Skeletal muscle cell (primary cell): ENCODE data around the gene PLCG2.

Experiments used
- DNase-seq: peaks from one replicate; pipeline ENCODE4 v3.0.0-alpha.2; 2010; ENCODE audit warnings: low read depth
- H3K4me3 ChIP-seq: 2 replicates; pipeline ENCODE4 v1.5.1; 2011; ENCODE audit warnings: low read depth, mild to moderate bottlenecking, control low read depth, low read length, moderate library complexity

Gene PLCG2

GRCh38 chr16:81891736-81892364, 112.8 kb downstream of the PLCG2 start:
- DNase-seq, result no peak
- no peak overlapping the region for H3K4me3 ChIP-seq

- no peak for DNase-seq
- no peak overlapping the region for H3K4me3 ChIP-seq
Measured at GRCh38 chr16:81894592-81894991, 115.5 kb downstream of the PLCG2 start.

GRCh38 chr16:81896902-81897301, 117.8 kb downstream of the PLCG2 start:
- no peak overlapping the region for H3K4me3 ChIP-seq
- no peak for DNase-seq

GRCh38 chr16:81899601-81900000, 120.5 kb downstream of the PLCG2 start:
- no peak overlapping the region for H3K4me3 ChIP-seq
- no peak for DNase-seq

GRCh38 chr16:81900014-81900413, 120.9 kb downstream of the PLCG2 start:
- H3K4me3 ChIP-seq, result no peak overlapping the region
- no peak for DNase-seq

- H3K4me3 ChIP-seq, result no peak overlapping the region
- no peak for DNase-seq
Measured at GRCh38 chr16:81900456-81900855, 121.4 kb downstream of the PLCG2 start.

GRCh38 chr16:81901484-81901883, 122.4 kb downstream of the PLCG2 start:
- H3K4me3 ChIP-seq, result no peak overlapping the region
- no peak for DNase-seq

- H3K4me3 ChIP-seq, result no peak overlapping the region
- DNase-seq, result no peak
Measured at GRCh38 chr16:81902025-81902424, 122.9 kb downstream of the PLCG2 start.

GRCh38 chr16:81904320-81904719, 125.2 kb downstream of the PLCG2 start:
- DNase-seq, result no peak
- no peak overlapping the region for H3K4me3 ChIP-seq

GRCh38 chr16:81905277-81905676, 126.2 kb downstream of the PLCG2 start:
- no peak overlapping the region for H3K4me3 ChIP-seq
- no peak for DNase-seq

GRCh38 chr16:81907681-81908080, 128.6 kb downstream of the PLCG2 start:
- no peak overlapping the region for H3K4me3 ChIP-seq
- no peak for DNase-seq

- DNase-seq, result no peak
- no peak overlapping the region for H3K4me3 ChIP-seq
Measured at GRCh38 chr16:81908466-81909262, 129.6 kb downstream of the PLCG2 start.

GRCh38 chr16:81910366-81910885, 131.3 kb downstream of the PLCG2 start:
- DNase-seq, result no peak
- no peak overlapping the region for H3K4me3 ChIP-seq

- DNase-seq, result no peak
- H3K4me3 ChIP-seq, result no peak overlapping the region
Measured at GRCh38 chr16:81912395-81912794, 133.3 kb downstream of the PLCG2 start.

- no peak for DNase-seq
- H3K4me3 ChIP-seq, result no peak overlapping the region
Measured at GRCh38 chr16:81913222-81913621, 134.1 kb downstream of the PLCG2 start.

GRCh38 chr16:81917375-81917774, 138.3 kb downstream of the PLCG2 start:
- H3K4me3 ChIP-seq, result no peak overlapping the region
- DNase-seq, result no peak

- H3K4me3 ChIP-seq, result no peak overlapping the region
- no peak for DNase-seq
Measured at GRCh38 chr16:81918927-81919326, 139.8 kb downstream of the PLCG2 start.

GRCh38 chr16:81920498-81920897, 141.4 kb downstream of the PLCG2 start:
- no peak for DNase-seq
- no peak overlapping the region for H3K4me3 ChIP-seq

- no peak for DNase-seq
- H3K4me3 ChIP-seq, result no peak overlapping the region
Measured at GRCh38 chr16:81921085-81921814, 142.2 kb downstream of the PLCG2 start.

GRCh38 chr16:81921843-81922584, 142.9 kb downstream of the PLCG2 start:
- DNase-seq, result no peak
- no peak overlapping the region for H3K4me3 ChIP-seq
